GM18951 (cell line): ENCODE results near the gene KLHL11.
A peak's percentile ranks its signal among the peaks of the same experiment; 100 is the strongest.

ENCODE experiments used
- POLR2A ChIP-seq: IDR thresholded peaks from 4 replicates; pipeline ENCODE4 v1.6.1; 2011; ENCODE audit warnings: mild to moderate bottlenecking; ENCODE audit not compliant: insufficient read length, insufficient read depth; ENCODE audit errors: extremely low read depth
- in situ Hi-C: fragments of 300-500 bp; cut with MboI; formaldehyde crosslinking; loops from one replicate; pipeline ENCODE4 v1.12.0; 2022; ENCODE audit warnings: low sequenced_read_pairs, mixed read lengths, inconsistent platforms; ENCODE audit not compliant: unreplicated experiment

Gene KLHL11, protein sequence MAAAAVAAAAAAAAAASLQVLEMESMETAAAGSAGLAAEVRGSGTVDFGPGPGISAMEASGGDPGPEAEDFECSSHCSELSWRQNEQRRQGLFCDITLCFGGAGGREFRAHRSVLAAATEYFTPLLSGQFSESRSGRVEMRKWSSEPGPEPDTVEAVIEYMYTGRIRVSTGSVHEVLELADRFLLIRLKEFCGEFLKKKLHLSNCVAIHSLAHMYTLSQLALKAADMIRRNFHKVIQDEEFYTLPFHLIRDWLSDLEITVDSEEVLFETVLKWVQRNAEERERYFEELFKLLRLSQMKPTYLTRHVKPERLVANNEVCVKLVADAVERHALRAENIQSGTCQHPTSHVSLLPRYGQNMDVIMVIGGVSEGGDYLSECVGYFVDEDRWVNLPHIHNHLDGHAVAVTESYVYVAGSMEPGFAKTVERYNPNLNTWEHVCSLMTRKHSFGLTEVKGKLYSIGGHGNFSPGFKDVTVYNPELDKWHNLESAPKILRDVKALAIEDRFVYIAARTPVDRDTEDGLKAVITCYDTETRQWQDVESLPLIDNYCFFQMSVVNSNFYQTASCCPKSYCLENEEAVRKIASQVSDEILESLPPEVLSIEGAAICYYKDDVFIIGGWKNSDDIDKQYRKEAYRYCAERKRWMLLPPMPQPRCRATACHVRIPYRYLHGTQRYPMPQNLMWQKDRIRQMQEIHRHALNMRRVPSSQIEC

DNA sequence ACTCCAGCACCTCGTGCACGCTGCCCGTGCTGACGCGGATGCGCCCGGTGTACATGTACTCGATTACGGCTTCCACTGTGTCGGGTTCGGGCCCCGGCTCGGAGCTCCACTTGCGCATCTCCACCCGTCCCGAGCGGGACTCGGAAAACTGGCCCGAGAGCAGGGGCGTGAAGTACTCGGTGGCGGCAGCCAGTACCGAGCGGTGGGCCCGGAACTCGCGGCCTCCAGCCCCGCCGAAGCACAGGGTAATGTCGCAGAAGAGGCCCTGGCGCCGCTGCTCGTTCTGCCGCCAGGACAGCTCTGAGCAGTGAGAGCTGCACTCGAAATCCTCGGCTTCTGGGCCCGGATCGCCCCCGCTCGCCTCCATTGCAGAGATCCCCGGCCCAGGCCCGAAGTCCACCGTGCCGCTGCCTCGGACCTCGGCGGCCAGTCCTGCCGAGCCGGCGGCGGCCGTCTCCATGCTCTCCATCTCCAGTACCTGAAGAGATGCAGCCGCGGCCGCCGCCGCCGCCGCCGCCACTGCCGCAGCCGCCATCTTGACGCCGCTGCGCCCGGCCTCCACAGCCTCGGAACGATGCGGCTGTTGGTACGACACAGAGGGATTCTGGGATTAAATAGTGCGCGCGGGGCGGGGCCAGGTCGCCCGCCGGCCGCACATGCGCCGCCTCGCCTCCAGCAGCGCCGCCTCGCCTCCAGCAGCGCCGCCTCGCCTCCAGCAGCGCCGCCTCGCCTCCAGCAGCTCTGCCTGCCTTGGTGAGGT is at the start of gene KLHL11:
KLHL11 (minus strand) TSS at position 588 of the 760 bp plus-strand sequence; CDS start at position 535, 53 bp downstream.
- in situ Hi-C loops: no loop called here
- TF ChIP-seq POLR2A: peak; percentile 96

- TF ChIP-seq POLR2A: no peak
- in situ Hi-C loops: no loop called here
Observed at GRCh38 chr17:41915020-41915419, 49.8 kb upstream of the KLHL11 start.

DNA sequence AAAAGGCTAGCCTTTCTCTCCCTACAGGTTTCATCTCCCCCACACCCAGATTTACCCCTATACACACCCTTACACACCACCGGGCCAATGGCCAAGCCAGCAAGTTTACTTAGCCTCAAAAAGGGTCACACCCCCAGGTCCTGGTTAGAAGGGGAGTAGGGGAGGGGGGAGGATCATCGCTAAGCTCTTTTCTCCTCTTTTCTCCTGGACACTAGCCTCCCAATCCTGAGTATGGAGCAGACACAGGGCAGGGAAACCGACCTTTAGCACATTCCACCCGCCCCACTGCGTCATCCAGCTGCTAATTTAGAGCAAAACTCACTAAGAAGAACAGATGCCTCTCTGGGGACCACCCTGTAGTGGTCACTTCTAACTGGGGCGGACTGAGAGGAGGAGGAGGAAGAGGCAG is 49.1 kb upstream of the KLHL11 start:
- TF ChIP-seq POLR2A: no peak
- in situ Hi-C loops: no loop called here

- in situ Hi-C loops: no loop called here
- TF ChIP-seq POLR2A: no peak
Observed at GRCh38 chr17:41913798-41914197, 48.6 kb upstream of the KLHL11 start.

GRCh38 chr17:41912925-41913324 is 47.7 kb upstream of the KLHL11 start:
- no peak for TF ChIP-seq POLR2A
- in situ Hi-C loops: no loop called here

DNA sequence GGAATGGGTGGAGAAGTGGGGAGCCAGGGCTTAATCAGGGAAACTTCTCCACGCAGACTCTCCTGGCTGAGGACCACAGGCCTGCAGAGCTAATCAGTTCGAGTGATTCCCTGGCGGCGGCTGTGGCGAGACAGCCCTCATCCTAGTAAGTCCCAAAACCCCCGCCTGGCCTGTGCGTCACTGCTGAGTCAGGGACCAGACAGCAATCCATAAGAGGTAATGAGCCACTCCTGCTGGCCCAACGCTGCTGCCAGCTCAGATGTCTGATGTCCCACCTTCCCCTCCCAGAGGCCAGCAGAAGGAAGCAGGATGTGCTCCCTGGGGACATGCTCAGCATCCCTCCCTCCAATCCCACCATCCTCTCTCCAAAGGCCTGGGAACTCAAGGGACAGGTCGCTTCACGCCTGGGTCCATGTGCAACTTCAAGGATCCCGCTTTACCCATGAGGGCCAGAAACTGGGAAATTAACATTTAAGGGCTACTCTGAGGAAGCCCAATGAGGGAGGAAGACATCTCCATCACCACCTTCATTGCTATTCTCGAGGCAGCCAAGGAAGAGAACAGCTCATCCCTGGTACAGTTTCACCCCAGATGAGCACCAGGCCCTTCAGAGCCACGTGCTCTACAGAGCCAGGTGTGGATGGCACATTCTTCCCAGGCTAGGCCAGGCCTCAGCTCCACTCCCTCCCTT is 45.6 kb upstream of the KLHL11 start:
- no peak for TF ChIP-seq POLR2A
- in situ Hi-C loops: no loop called here

DNA sequence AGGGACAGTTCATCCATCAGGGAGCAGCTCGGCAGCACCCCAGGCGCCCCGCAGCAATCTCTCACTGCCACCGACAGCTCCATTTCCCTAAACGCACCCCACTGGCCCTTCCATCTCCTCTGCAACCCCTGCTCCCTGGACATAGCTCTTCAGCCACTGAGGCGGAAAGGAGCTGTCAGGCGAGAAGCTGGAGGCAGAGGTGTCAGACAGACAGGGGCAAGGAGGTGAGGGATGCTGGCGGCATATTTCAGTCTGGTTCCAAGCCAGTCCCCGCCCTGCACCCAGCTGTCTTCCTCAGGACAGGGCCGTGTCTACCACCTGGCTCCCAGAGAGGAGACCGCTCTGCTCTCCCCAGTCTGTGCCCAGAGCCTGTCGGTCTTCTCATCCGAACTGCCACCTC is 43.9 kb upstream of the KLHL11 start:
- TF ChIP-seq POLR2A: no peak
- in situ Hi-C loops: no loop called here

GRCh38 chr17:41907633-41908539 is 42.7 kb upstream of the KLHL11 start:
- no peak for TF ChIP-seq POLR2A
- in situ Hi-C loops: no loop called here

DNA sequence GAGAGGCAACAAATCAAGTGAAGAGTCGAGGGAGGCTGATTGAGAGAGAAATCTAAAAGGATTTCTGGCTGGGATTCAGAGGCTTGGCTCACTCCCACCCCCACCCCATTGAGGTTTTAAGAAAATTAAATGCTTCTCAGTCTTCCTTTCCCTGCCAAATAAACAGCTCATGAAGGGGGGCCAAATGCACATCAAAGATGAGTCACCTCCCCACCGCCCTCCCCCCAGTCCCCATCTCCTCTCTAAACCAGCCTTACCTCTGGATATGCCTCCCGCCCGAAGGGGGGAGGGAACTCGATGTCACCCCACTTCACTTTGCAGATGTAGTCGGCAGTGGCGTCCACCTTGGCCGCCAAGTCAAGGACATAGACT is 41.9 kb upstream of the KLHL11 start:
- in situ Hi-C loops: no loop called here
- no peak for TF ChIP-seq POLR2A

DNA sequence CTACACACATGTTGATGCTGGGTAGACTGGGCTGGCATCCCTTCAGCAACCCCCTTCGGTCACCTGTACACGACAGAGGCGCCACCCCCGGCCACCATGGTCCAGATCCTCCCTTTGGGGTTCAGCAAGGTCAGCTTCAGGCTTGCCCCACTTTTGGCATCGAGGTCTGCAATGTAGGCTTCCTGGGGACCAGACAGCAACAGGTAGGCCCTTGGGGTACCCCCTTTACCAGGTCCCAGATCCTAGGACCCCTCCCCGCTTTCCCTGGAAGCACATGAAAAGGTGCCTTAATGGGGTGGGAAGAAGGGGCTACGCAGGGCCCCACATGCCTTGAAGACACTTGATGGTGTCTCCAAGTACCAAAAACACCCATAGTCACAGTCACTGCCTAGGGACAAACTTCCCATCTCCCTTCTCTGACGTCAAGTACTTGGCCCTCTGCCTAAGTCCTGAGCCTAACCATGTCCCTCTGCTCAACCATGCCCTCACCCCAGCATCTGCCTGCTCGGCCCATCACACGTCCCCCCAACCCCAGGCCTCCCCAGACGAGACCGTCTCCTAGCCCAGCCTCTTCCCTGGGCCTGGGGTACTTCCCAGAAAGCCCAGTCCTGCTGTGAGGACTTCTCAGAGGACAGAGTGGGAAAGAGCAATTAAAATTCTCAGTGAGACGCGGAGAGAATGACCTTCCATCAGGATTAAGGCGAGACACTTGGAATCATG is 41.4 kb upstream of the KLHL11 start:
- in situ Hi-C loops: no loop called here
- no peak for TF ChIP-seq POLR2A

- in situ Hi-C loops: no loop called here
- TF ChIP-seq POLR2A: no peak
Observed at GRCh38 chr17:41905172-41905571, 39.9 kb upstream of the KLHL11 start.
